ENCODE measurements around the gene TSHZ2. TPM values are rescaled to one million over a fixed set of nuclear protein-coding genes. Genes with fewer than 3 reads are reported as not detected.
"Not testable (repeated sequence)": the region's sequence is repeated elsewhere in the genome, so short reads cannot be mapped to it uniquely, and the experiment has no call there.

TSHZ2 gene
- total RNA-seq, 4 donors from 2014 or later, result 10.3 to 15.0 (median 12.9) TPM

DNA sequence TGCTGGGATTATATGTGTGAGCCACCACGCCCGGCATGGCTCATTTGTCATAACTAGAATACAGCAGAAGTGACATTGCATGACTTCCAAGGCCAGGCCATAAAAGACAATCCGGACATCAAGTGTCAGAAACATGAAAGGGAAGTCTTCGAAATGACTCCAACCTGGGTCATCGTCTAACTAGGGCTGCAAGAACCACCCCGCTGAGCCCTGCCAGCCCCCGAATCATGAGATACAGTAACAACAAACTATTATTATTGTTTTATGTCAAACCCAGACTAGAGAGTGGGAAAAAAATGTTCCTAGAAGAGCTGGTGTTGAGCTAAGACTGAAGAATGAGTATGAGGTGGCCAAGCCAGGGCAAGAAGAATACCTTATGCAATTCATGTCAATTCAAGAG lies 561.9 kb downstream of the TSHZ2 start:
- H3K9me3 ChIP-seq, result no peaks in the 10 kb centered on the region
- H3K4me3 ChIP-seq, result no peak overlapping the region
- H3K4me1 ChIP-seq, result no peaks in the 10 kb centered on the region
- H3K27me3 ChIP-seq, result peaks cover 0 to 5% (median 0%) of the 10 kb centered on the region in 4 donors
- no peak for TF ChIP-seq POLR2AphosphoS5 (IDR thresholded peaks at IDR 0.05)
- no peak for TF ChIP-seq POLR2A (IDR thresholded peaks at IDR 0.05; ENCODE audit: low read depth)
- TF ChIP-seq EP300 (IDR thresholded peaks at IDR 0.05), result no peak
- TF ChIP-seq CTCF (IDR thresholded peaks at IDR 0.05), result no peak
- no peak for DNase-seq (ENCODE audit: extremely low spot score)
- H3K36me3 ChIP-seq, result no peaks in the 10 kb centered on the region
- intact Hi-C loops (cut with DNase I), result no loop called here
- WGBS, result 80% methylated on average over 7 of the region's 7 CpGs
- no peak overlapping the region for H3K27ac ChIP-seq (replicated peaks in 1 of 4)

GRCh38 chr20:53535878-53536277 lies 563.7 kb downstream of the TSHZ2 start:
- Histone ChIP-seq H3K9me3 (no peaks in the 10 kb centered on the region), H3K27me3 (no peaks in the 10 kb centered on the region), H3K4me1 (no peaks in the 10 kb centered on the region), H3K4me3 (no peak overlapping the region), H3K36me3 (no peaks in the 10 kb centered on the region), H3K27ac (replicated peaks in 1 of 4) (no peak overlapping the region)
- no peak for TF ChIP-seq EP300 (IDR thresholded peaks at IDR 0.05)
- TF ChIP-seq POLR2AphosphoS5 (IDR thresholded peaks at IDR 0.05), result no peak
- TF ChIP-seq POLR2A (IDR thresholded peaks at IDR 0.05; ENCODE audit: low read depth), result no peak
- TF ChIP-seq CTCF (IDR thresholded peaks at IDR 0.05), result no peak
- intact Hi-C loops (cut with DNase I), result no loop called here
- WGBS, result 80% methylated on average over 4 of the region's 4 CpGs
- DNase-seq (ENCODE audit: extremely low spot score), result no peak

- H3K27ac ChIP-seq (replicated peaks in 1 of 4); DNase-seq (ENCODE audit: extremely low spot score); H3K9me3 ChIP-seq; H3K36me3 ChIP-seq; intact Hi-C loops (cut with DNase I); H3K4me3 ChIP-seq; H3K27me3 ChIP-seq; H3K4me1 ChIP-seq: not testable (repeated sequence)
- 79% methylated on average over 3 of the region's 3 CpGs for WGBS
Measured at GRCh38 chr20:53536382-53536781, 564.2 kb downstream of the TSHZ2 start.

- H3K36me3 ChIP-seq, result no peaks in the 10 kb centered on the region
- H3K4me1 ChIP-seq, result no peaks in the 10 kb centered on the region
- H3K27me3 ChIP-seq, result no peaks in the 10 kb centered on the region
- no peak for DNase-seq (ENCODE audit: extremely low spot score)
- H3K9me3 ChIP-seq, result no peaks in the 10 kb centered on the region
- H3K27ac ChIP-seq (replicated peaks in 1 of 4), result no peak overlapping the region
- 50% methylated on average over 4 of the region's 4 CpGs for WGBS
- intact Hi-C loops (cut with DNase I), result no loop called here
- no peak overlapping the region for H3K4me3 ChIP-seq
- TF ChIP-seq CTCF (IDR thresholded peaks at IDR 0.05) (no peak), EP300 (IDR thresholded peaks at IDR 0.05) (no peak), POLR2AphosphoS5 (IDR thresholded peaks at IDR 0.05) (no peak), POLR2A (IDR thresholded peaks at IDR 0.05; ENCODE audit: low read depth) (no peak)
Measured at GRCh38 chr20:53539516-53539915, 567.4 kb downstream of the TSHZ2 start.

Small RNAs within 50 kb of the gene (small RNA-seq; reads per million reads assigned to genes)
- gene RF00019, result 0 reads per million in 3 donors

All from esophagus muscularis mucosa (tissue), 4 donors.